ENCODE measurements around the gene GUCY1B1. TPM values are rescaled to one million over a fixed set of nuclear protein-coding genes. Genes with fewer than 3 reads are reported as not detected.
A peak's percentile ranks its signal among the peaks of the same experiment; 100 is the strongest.

GUCY1B1 gene
- polyA plus RNA-seq, 3 donors, result 0.60 to 0.89 (median 0.72) TPM

GRCh38 chr4:155745984-155746383 is 12.8 kb upstream of the GUCY1B1 start:
- H3K4me2 ChIP-seq (replicated peaks; ENCODE audit: extremely low read depth, low read length, poor library complexity, severe bottlenecking), result no peak overlapping the region
- H3K79me2 ChIP-seq (ENCODE audit: insufficient read depth, low read length), result no peaks in the 10 kb centered on the region
- no peaks in the 10 kb centered on the region for H3K9me3 ChIP-seq (replicated peaks in 1 of 2; ENCODE audit: control insufficient read depth in 1 of 2, insufficient read depth in 1 of 2, low read length in 2 of 2)
- H3K27me3 ChIP-seq (ENCODE audit: control insufficient read depth in 2 of 2, insufficient read depth in 2 of 2, low read length in 2 of 2), result no peaks in the 10 kb centered on the region
- no peak overlapping the region for H3K4me3 Mint-ChIP-seq
- no peak overlapping the region for H2AFZ ChIP-seq (ENCODE audit: insufficient read depth, low read depth, low read length, poor library complexity, severe bottlenecking)
- no peak overlapping the region for H3K4me3 ChIP-seq (replicated peaks in 1 of 3; ENCODE audit: low read depth in 2 of 3, low read length in 3 of 3)
- H3K9ac ChIP-seq (ENCODE audit: insufficient read depth, low read length, poor library complexity, severe bottlenecking), result no peak overlapping the region
- H3K27ac Mint-ChIP-seq, result no peak overlapping the region
- no peaks in the 10 kb centered on the region for H3K36me3 Mint-ChIP-seq
- peaks cover 0 to 1% (median 0%) of the 10 kb centered on the region in 7 donors for H3K9me3 Mint-ChIP-seq
- intact Hi-C loops (cut with micrococcal nuclease), result no loop called here
- no peaks in the 10 kb centered on the region for H3K36me3 ChIP-seq (replicated peaks in 1 of 2; ENCODE audit: control insufficient read depth in 1 of 2, insufficient read depth in 2 of 2, low read length in 2 of 2)
- no peak for TF ChIP-seq CTCF (IDR thresholded peaks at IDR 0.05)
- no peaks in the 10 kb centered on the region for H3K27me3 Mint-ChIP-seq (ENCODE audit: low read depth in 3 of 3)
- H3K4me1 ChIP-seq (ENCODE audit: control insufficient read depth in 1 of 2, insufficient read depth in 2 of 2, low read length in 2 of 2), result no peaks in the 10 kb centered on the region
- 83% methylated on average over 3 of the region's 5 CpGs for WGBS (ENCODE audit: insufficient coverage)
- H3K4me1 Mint-ChIP-seq, result no peaks in the 10 kb centered on the region
- DNase-seq, result no peak
- H3K27ac ChIP-seq (ENCODE audit: low read depth in 1 of 2, low read length in 2 of 2), result no peak overlapping the region
- no peaks in the 10 kb centered on the region for H4K20me1 ChIP-seq (ENCODE audit: insufficient read depth, low read length)

GRCh38 chr4:155748039-155748438 is 10.8 kb upstream of the GUCY1B1 start:
- no CpG with 5 or more reads among the region's 2 CpGs for WGBS (ENCODE audit: insufficient coverage)
- Mint-ChIP-seq H3K4me3 (no peak overlapping the region), H3K4me1 (no peaks in the 10 kb centered on the region), H3K36me3 (no peaks in the 10 kb centered on the region), H3K27ac (peak overlapping the region in 1 of 7 donors; percentile 33), H3K27me3 (ENCODE audit: low read depth in 3 of 3) (no peaks in the 10 kb centered on the region), H3K9me3 (peaks cover 0 to 1% (median 0%) of the 10 kb centered on the region in 7 donors)
- intact Hi-C loops (cut with micrococcal nuclease), result no loop called here
- no peaks in the 10 kb centered on the region for H4K20me1 ChIP-seq (ENCODE audit: insufficient read depth, low read length)
- no peak overlapping the region for H3K27ac ChIP-seq (ENCODE audit: low read depth in 1 of 2, low read length in 2 of 2)
- no peaks in the 10 kb centered on the region for H3K27me3 ChIP-seq (ENCODE audit: control insufficient read depth in 2 of 2, insufficient read depth in 2 of 2, low read length in 2 of 2)
- H3K79me2 ChIP-seq (ENCODE audit: insufficient read depth, low read length), result no peaks in the 10 kb centered on the region
- no peaks in the 10 kb centered on the region for H3K4me1 ChIP-seq (ENCODE audit: control insufficient read depth in 1 of 2, insufficient read depth in 2 of 2, low read length in 2 of 2)
- H3K9me3 ChIP-seq (replicated peaks in 1 of 2; ENCODE audit: control insufficient read depth in 1 of 2, insufficient read depth in 1 of 2, low read length in 2 of 2), result no peaks in the 10 kb centered on the region
- no peak for DNase-seq
- H3K4me3 ChIP-seq (replicated peaks in 1 of 3; ENCODE audit: low read depth in 2 of 3, low read length in 3 of 3), result no peak overlapping the region
- no peak overlapping the region for H3K4me2 ChIP-seq (replicated peaks; ENCODE audit: extremely low read depth, low read length, poor library complexity, severe bottlenecking)
- TF ChIP-seq CTCF (IDR thresholded peaks at IDR 0.05), result no peak
- no peaks in the 10 kb centered on the region for H3K36me3 ChIP-seq (replicated peaks in 1 of 2; ENCODE audit: control insufficient read depth in 1 of 2, insufficient read depth in 2 of 2, low read length in 2 of 2)
- no peak overlapping the region for H3K9ac ChIP-seq (ENCODE audit: insufficient read depth, low read length, poor library complexity, severe bottlenecking)
- no peak overlapping the region for H2AFZ ChIP-seq (ENCODE audit: insufficient read depth, low read depth, low read length, poor library complexity, severe bottlenecking)

All from CD14-positive monocyte (primary cell).